Measurements from ENCODE around the gene ZNF277. TPM values are rescaled to one million over a fixed set of nuclear protein-coding genes. Genes with fewer than 3 reads are reported as not detected.

The ZNF277 gene
- total RNA-seq, 1 experiment from 2014 or later: 21.3 TPM

- intact Hi-C loops (cut with micrococcal nuclease): no loop called here
- H3K9me3 ChIP-seq (ENCODE audit: control insufficient read depth in 1 of 2, insufficient read depth in 1 of 2, low read depth in 1 of 2, low read length in 2 of 2): no peaks in the 10 kb centered on the region
- TF ChIP-seq YY1 (IDR thresholded peaks at IDR 0.05; ENCODE audit: extremely low read depth, insufficient replicate concordance, low read depth, low read length) (no peak), POLR2AphosphoS5 (IDR thresholded peaks at IDR 0.05; ENCODE audit: low read depth, low read length) (no peak)
- TF ChIP-seq, protein P1, sequence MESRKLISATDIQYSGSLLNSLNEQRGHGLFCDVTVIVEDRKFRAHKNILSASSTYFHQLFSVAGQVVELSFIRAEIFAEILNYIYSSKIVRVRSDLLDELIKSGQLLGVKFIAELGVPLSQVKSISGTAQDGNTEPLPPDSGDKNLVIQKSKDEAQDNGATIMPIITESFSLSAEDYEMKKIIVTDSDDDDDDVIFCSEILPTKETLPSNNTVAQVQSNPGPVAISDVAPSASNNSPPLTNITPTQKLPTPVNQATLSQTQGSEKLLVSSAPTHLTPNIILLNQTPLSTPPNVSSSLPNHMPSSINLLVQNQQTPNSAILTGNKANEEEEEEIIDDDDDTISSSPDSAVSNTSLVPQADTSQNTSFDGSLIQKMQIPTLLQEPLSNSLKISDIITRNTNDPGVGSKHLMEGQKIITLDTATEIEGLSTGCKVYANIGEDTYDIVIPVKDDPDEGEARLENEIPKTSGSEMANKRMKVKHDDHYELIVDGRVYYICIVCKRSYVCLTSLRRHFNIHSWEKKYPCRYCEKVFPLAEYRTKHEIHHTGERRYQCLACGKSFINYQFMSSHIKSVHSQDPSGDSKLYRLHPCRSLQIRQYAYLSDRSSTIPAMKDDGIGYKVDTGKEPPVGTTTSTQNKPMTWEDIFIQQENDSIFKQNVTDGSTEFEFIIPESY (IDR thresholded peaks at IDR 0.05; ENCODE audit: extremely low read depth, insufficient replicate concordance, low read length): no peak
- POLR2A ChIA-PET: no interaction called here
- no peak overlapping the region for H3K9ac ChIP-seq (ENCODE audit: low read length)
- H3K27ac ChIP-seq (ENCODE audit: low read depth, low read length): no peak overlapping the region
- no peaks in the 10 kb centered on the region for H3K4me1 ChIP-seq (ENCODE audit: control insufficient read depth in 1 of 2, insufficient read depth in 2 of 2, low read length in 2 of 2)
- no peaks in the 10 kb centered on the region for H3K79me2 ChIP-seq (ENCODE audit: insufficient read depth, low read length)
- BruUV-seq (replicated peaks): no TSS peak
- DNase-seq (ENCODE audit: low read depth, low spot score) (no peak), ATAC-seq (no peak)
- no peak overlapping the region for H3K4me2 ChIP-seq (ENCODE audit: low read length)
- RAD21 ChIA-PET (ENCODE audit: low non-redundant PET in 1 of 2, low total read pairs in 2 of 2, uncharacterized antibody in 2 of 2, unreplicated experiment in 2 of 2): no interaction called here
- H3K9me2 ChIP-seq (ENCODE audit: insufficient read depth): no peaks in the 10 kb centered on the region
- H3K27me3 ChIP-seq (ENCODE audit: insufficient read depth, low read length): no peaks in the 10 kb centered on the region; the same call in 1 of the 2 replicates
- no peaks in the 10 kb centered on the region for H3K36me3 ChIP-seq (ENCODE audit: control insufficient read depth in 1 of 2, insufficient read depth in 2 of 2, low read length in 2 of 2)
- no peak overlapping the region for H3K4me3 ChIP-seq (replicated peaks in 1 of 2; ENCODE audit: low read depth in 1 of 2, low read length in 2 of 2)
- H4K20me1 ChIP-seq (ENCODE audit: insufficient read depth): no peaks in the 10 kb centered on the region
- H2AFZ ChIP-seq (ENCODE audit: low read depth, low read length, poor library complexity, severe bottlenecking): no peak overlapping the region
- CTCF ChIA-PET: no interaction called here
Observed at GRCh38 chr7:112157072-112157471, 49.4 kb upstream of the ZNF277 start.

- H3K9ac ChIP-seq (ENCODE audit: low read length): no peak overlapping the region
- ChIA-PET POLR2A (no interaction called here), RAD21 (ENCODE audit: low non-redundant PET in 1 of 2, low total read pairs in 2 of 2, uncharacterized antibody in 2 of 2, unreplicated experiment in 2 of 2) (no interaction called here), CTCF (no interaction called here)
- H3K36me3 ChIP-seq (ENCODE audit: control insufficient read depth in 1 of 2, insufficient read depth in 2 of 2, low read length in 2 of 2): no peaks in the 10 kb centered on the region
- no peak for DNase-seq (ENCODE audit: low read depth, low spot score)
- no peaks in the 10 kb centered on the region for H4K20me1 ChIP-seq (ENCODE audit: insufficient read depth)
- H3K9me3 ChIP-seq (ENCODE audit: control insufficient read depth in 1 of 2, insufficient read depth in 1 of 2, low read depth in 1 of 2, low read length in 2 of 2): no peaks in the 10 kb centered on the region
- no peaks in the 10 kb centered on the region for H3K27me3 ChIP-seq (ENCODE audit: insufficient read depth, low read length)
- H3K4me1 ChIP-seq (ENCODE audit: control insufficient read depth in 1 of 2, insufficient read depth in 2 of 2, low read length in 2 of 2): no peaks in the 10 kb centered on the region
- H3K4me3 ChIP-seq (replicated peaks in 1 of 2; ENCODE audit: low read depth in 1 of 2, low read length in 2 of 2): no peak overlapping the region
- H2AFZ ChIP-seq (ENCODE audit: low read depth, low read length, poor library complexity, severe bottlenecking): no peak overlapping the region
- H3K4me2 ChIP-seq (ENCODE audit: low read length): no peak overlapping the region
- H3K27ac ChIP-seq (ENCODE audit: low read depth, low read length): no peak overlapping the region
- no peak for ATAC-seq
- H3K9me2 ChIP-seq (ENCODE audit: insufficient read depth): no peaks in the 10 kb centered on the region
- no TSS peak for BruUV-seq (replicated peaks)
- no peaks in the 10 kb centered on the region for H3K79me2 ChIP-seq (ENCODE audit: insufficient read depth, low read length)
- intact Hi-C loops (cut with micrococcal nuclease): no loop called here
- TF ChIP-seq ZNF274 (IDR thresholded peaks at IDR 0.05; ENCODE audit: low read depth, low read length) (no peak), ELF1 (IDR thresholded peaks at IDR 0.05; ENCODE audit: borderline replicate concordance, low read depth) (no peak), TCF7L2 (IDR thresholded peaks at IDR 0.05; ENCODE audit: borderline replicate concordance, extremely low read depth, insufficient read depth, insufficient read length) (no peak), JUND (IDR thresholded peaks at IDR 0.05) (no peak), SIN3A (IDR thresholded peaks at IDR 0.05; ENCODE audit: low read depth) (no peak), CBX3 (IDR thresholded peaks at IDR 0.05; ENCODE audit: low read depth) (no peak), YY1 (IDR thresholded peaks at IDR 0.05; ENCODE audit: extremely low read depth, insufficient replicate concordance, low read depth, low read length) (no peak), ZFX (IDR thresholded peaks at IDR 0.05) (no peak), RAD21 (IDR thresholded peaks at IDR 0.05; ENCODE audit: low read depth) (no peak), CEBPB (IDR thresholded peaks at IDR 0.05; ENCODE audit: low read depth) (no peak), POLR2AphosphoS5 (IDR thresholded peaks at IDR 0.05; ENCODE audit: low read depth, low read length) (no peak), SP1 (IDR thresholded peaks at IDR 0.05; ENCODE audit: low read depth) (no peak), SRF (IDR thresholded peaks at IDR 0.05; ENCODE audit: low read depth) (no peak), FOSL1 (IDR thresholded peaks at IDR 0.05; ENCODE audit: low read depth) (no peak)
- TF ChIP-seq, protein P2, sequence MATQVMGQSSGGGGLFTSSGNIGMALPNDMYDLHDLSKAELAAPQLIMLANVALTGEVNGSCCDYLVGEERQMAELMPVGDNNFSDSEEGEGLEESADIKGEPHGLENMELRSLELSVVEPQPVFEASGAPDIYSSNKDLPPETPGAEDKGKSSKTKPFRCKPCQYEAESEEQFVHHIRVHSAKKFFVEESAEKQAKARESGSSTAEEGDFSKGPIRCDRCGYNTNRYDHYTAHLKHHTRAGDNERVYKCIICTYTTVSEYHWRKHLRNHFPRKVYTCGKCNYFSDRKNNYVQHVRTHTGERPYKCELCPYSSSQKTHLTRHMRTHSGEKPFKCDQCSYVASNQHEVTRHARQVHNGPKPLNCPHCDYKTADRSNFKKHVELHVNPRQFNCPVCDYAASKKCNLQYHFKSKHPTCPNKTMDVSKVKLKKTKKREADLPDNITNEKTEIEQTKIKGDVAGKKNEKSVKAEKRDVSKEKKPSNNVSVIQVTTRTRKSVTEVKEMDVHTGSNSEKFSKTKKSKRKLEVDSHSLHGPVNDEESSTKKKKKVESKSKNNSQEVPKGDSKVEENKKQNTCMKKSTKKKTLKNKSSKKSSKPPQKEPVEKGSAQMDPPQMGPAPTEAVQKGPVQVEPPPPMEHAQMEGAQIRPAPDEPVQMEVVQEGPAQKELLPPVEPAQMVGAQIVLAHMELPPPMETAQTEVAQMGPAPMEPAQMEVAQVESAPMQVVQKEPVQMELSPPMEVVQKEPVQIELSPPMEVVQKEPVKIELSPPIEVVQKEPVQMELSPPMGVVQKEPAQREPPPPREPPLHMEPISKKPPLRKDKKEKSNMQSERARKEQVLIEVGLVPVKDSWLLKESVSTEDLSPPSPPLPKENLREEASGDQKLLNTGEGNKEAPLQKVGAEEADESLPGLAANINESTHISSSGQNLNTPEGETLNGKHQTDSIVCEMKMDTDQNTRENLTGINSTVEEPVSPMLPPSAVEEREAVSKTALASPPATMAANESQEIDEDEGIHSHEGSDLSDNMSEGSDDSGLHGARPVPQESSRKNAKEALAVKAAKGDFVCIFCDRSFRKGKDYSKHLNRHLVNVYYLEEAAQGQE (IDR thresholded peaks at IDR 0.05; ENCODE audit: low read depth): no peak
- TF ChIP-seq, protein P3, sequence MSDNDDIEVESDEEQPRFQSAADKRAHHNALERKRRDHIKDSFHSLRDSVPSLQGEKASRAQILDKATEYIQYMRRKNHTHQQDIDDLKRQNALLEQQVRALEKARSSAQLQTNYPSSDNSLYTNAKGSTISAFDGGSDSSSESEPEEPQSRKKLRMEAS (IDR thresholded peaks at IDR 0.05): no peak
Observed at GRCh38 chr7:112159351-112159750, 47.1 kb upstream of the ZNF277 start.

Data from HCT116 (cell line).